ENCODE results near the gene MORF4L1.

The MORF4L1 gene

DNA sequence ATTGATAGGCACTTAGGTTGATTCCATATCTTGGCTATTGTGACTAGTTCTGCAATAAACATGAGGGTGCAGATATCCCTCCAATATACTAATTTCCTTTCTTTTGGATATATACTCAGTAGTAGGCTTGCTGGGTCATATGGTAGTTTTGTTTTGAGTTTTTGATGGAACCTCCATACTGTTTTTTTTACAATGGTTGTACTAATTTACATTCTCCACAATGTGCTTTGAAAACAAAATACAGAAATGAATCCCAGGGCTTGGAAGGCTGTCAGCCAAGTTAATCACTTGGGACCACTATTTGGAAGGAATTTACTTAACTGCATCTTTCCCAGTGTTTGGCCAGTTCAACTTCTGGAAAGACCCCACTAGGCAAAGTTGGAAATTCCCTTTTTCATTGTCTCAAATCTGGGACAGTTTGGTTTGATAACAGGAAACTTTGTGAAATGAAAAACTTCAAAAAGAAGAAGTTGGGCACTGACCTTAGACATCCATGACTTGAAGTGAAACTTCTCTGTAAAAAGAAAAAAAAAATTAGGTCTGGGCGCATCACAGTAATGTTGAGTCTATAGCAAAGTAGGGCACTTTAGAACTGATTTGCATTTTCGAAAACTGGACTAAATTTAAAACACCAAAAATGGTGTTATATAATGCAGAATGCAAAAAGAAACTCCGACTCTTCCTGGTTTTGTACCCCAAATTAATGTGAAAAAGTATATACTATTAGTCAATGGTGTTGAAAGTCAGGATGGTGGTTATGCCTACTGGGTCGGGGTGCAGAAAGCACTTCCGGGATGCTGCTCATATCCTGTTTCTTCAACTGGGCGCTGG lies 66.2 kb downstream of the MORF4L1 start:
- TF ChIP-seq, protein P1, sequence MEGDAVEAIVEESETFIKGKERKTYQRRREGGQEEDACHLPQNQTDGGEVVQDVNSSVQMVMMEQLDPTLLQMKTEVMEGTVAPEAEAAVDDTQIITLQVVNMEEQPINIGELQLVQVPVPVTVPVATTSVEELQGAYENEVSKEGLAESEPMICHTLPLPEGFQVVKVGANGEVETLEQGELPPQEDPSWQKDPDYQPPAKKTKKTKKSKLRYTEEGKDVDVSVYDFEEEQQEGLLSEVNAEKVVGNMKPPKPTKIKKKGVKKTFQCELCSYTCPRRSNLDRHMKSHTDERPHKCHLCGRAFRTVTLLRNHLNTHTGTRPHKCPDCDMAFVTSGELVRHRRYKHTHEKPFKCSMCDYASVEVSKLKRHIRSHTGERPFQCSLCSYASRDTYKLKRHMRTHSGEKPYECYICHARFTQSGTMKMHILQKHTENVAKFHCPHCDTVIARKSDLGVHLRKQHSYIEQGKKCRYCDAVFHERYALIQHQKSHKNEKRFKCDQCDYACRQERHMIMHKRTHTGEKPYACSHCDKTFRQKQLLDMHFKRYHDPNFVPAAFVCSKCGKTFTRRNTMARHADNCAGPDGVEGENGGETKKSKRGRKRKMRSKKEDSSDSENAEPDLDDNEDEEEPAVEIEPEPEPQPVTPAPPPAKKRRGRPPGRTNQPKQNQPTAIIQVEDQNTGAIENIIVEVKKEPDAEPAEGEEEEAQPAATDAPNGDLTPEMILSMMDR (IDR thresholded peaks at IDR 0.05; ENCODE audit: extremely low read depth, missing control alignments) = no peak
- peak; percentile 67 for DNase-seq (ENCODE audit: low spot score)

DNA sequence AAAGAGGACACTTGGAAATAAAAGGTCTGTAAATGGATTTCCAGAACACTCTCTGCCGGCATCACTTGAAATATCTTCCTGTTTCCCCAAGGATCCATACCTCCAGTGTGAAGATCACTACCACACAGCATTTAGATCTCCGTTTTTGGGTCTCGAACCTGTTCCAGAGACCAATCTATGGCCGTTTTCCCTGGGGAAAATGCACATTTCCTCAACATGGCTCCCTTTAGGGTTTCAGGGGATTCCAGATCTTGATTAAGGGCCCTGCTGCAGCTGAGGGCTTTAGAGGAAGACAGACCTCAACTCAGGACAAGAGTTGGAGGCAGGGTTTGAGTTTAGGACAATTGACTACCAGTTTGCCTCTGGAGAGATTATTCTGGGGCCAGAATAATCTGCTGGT lies 70.1 kb downstream of the MORF4L1 start:
- TF ChIP-seq, protein P1 (IDR thresholded peaks at IDR 0.05; ENCODE audit: extremely low read depth, missing control alignments) = no peak

DNA sequence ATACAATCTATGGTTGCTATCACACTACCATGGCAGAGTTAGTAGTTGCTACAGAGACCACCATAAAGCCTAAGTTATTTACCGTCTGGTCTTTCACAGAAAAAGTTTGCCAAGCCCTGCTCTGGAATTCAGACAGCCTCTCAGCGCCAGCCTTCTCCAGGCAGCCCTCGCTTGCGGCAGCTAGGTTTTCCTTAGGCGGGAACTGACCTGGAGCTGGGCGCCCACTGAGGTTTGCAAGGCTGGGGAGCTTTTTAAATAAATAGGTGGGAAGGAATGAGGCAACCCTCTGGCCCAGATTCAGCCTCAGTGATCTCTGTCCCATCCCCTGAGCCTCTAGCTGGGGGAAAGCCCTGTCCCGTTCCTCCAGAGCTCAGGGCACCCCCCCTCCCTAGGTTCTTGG lies 71.0 kb downstream of the MORF4L1 start:
- TF ChIP-seq, protein P1 (IDR thresholded peaks at IDR 0.05; ENCODE audit: extremely low read depth, missing control alignments) = no peak
- DNase-seq (ENCODE audit: low spot score) = no peak

More for the DNA sequence above, 70.1 kb downstream of the MORF4L1 start:
- DNase-seq (ENCODE audit: low spot score) = no peak

DNA sequence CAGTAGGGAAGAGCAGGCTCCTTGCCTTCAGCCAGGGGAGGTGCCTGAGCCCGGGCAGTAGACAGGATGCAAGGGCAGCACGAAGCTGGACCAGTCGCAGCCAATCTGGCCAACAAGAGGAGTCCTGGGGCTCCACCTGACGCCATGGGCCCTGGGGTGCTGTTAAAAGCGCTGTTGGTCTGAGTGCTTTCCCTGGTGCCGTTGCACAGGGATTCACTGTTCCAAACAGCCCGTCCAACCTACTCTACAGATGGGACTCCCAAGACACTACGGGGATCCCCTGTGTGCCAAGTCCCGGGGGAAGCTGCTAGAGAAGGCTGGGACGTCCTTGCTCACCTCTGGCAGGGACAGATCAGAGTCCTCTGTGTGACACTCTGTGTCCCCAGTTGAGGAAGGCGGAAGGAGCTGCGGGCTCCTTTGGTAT lies 71.5 kb downstream of the MORF4L1 start:
- TF ChIP-seq, protein P1 (IDR thresholded peaks at IDR 0.05; ENCODE audit: extremely low read depth, missing control alignments) = no peak
- no peak for DNase-seq (ENCODE audit: low spot score)

DNA sequence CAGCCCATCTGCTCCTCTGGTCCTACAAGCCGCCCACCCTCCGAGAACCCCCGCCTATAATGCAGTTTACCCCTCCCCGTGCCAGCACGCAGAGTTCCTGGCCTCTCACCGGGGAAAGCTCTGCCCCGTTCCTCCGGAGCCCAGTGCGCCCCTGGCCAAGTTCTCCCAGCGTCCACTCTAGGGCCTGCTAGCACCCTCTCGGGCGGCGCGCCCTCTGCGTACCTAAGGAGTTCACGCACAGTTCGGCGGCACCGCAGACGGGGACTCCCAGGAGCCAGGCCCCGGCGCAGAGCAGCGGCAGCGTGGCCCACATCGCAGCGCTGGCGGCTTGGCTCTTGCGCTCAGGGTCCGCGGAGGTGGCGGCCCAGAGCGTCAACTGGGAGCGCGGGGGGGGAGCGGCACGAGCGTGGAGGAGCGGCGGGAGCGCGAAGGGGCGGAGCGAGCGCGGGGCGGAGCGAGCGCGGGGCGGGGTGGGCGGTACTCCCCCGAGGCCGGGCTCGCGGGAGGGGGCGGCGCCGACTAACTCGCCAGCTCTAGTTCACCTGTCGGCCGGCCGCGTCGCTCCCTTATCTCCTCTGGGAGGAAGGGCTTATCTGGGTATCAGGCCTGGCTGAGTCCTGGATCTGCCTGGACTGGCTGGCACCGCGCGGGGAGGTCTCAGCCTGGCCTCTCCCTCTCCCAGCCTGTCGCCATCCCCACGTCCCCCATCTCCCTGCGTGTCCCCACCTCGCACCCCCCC lies 72.1 kb downstream of the MORF4L1 start, which contains the start of gene CTSH:
TSS of gene CTSH (minus strand) at position 378 of the 739 bp plus-strand sequence. CDS start at position 313, 65 bp downstream.
- TF ChIP-seq, protein P1 (IDR thresholded peaks at IDR 0.05; ENCODE audit: extremely low read depth, missing control alignments) = no peak
- DNase-seq (ENCODE audit: low spot score) = peak; percentile 93

DNA sequence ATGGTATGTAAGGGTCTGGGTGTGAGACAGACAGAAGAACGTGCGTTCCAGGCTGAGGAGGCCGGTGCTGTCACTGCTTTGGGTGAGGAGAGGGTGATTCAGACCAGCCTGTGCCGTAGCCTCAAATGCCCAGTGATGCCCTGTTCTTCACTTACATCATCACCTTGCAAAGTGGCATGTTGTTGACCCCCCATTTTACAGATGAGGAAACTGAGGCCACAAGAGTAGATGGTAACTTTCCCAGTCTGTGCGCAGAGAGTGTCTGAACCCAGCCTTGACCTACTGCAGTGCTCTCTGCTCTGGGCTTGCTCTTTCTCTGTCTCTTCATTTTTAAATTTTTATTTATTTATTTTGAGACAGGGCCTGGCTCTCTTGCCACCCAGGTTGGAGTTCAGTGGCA lies 73.8 kb downstream of the MORF4L1 start:
- TF ChIP-seq, protein P1 (IDR thresholded peaks at IDR 0.05; ENCODE audit: extremely low read depth, missing control alignments) = no peak
- DNase-seq (ENCODE audit: low spot score) = no peak

DNA sequence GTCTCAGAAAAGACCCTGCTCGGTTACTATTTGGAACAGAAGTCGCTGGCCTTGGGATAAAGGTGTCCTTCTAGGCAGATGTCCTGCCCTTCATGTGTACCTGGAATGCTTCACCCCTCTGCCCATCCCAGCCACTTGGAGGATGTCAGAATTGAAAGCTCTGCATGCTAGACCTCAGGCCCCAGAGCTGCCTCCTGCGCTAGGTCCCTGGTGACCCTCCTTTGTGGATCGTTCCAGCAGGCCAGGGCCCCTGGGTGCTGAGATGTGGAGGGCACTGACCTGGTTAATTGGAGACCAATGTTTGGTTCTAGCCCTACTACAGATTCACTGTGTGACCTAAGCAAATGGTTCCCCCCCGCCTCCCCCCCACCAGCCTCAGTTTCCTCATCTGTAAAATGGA lies 74.8 kb downstream of the MORF4L1 start:
- DNase-seq (ENCODE audit: low spot score) = no peak
- TF ChIP-seq, protein P1 (IDR thresholded peaks at IDR 0.05; ENCODE audit: extremely low read depth, missing control alignments) = no peak
